ENCODE data around the gene PTPRG. TPM values are rescaled to one million over a fixed set of nuclear protein-coding genes. Genes with fewer than 3 reads are reported as not detected.
A peak's percentile ranks its signal among the peaks of the same experiment; 100 is the strongest.

The PTPRG gene
- total and polyA plus RNA-seq, 2 of the 13 experiments (the other 11 are each of a cell fraction or from before 2014, with no cell fraction given): 8.0 to 25.3 TPM

- TF ChIP-seq ZNF710 (CRISPR knock-in tag; IDR thresholded peaks at IDR 0.05; ENCODE audit: borderline replicate concordance): no peak
- no peak for TF ChIP-seq BATF2 (CRISPR knock-in tag; IDR thresholded peaks at IDR 0.05)
- TF ChIP-seq ZNF609 (CRISPR knock-in tag; IDR thresholded peaks at IDR 0.05; ENCODE audit: borderline replicate concordance): 0 out of 2 replicates have a peak, but pooled peaks have one; percentile 17
- TF ChIP-seq TFE3 (CRISPR knock-in tag; IDR thresholded peaks at IDR 0.05): no peak
- TF ChIP-seq MLX (CRISPR knock-in tag; IDR thresholded peaks at IDR 0.05): no peak
- TF ChIP-seq PRPF4 (IDR thresholded peaks at IDR 0.05; ENCODE audit: low read depth, low read length, poor library complexity, severe bottlenecking): no peak
- no peak for TF ChIP-seq FOXJ3 (CRISPR knock-in tag; IDR thresholded peaks at IDR 0.05; ENCODE audit: borderline replicate concordance)
- no peak for TF ChIP-seq ZNF776 (CRISPR knock-in tag; IDR thresholded peaks at IDR 0.05)
- no peak for TF ChIP-seq PTBP1 (IDR thresholded peaks at IDR 0.05; ENCODE audit: low read depth, low read length, poor library complexity, severe bottlenecking)
- TF ChIP-seq KDM5B (CRISPR knock-in tag; IDR thresholded peaks at IDR 0.05; ENCODE audit: borderline replicate concordance): no peak
- TF ChIP-seq ATM (IDR thresholded peaks at IDR 0.05; ENCODE audit: borderline replicate concordance): no peak
- no peak for TF ChIP-seq FOXP1 (IDR thresholded peaks at IDR 0.05)
- TF ChIP-seq FOXP1 (CRISPR knock-in tag; IDR thresholded peaks at IDR 0.05): 0 out of 2 replicates have a peak, but pooled peaks have one; percentile 33
- TF ChIP-seq TCF12 (IDR thresholded peaks at IDR 0.05): no peak
- TF ChIP-seq TCF12 (CRISPR knock-in tag; IDR thresholded peaks at IDR 0.05): no peak
- no peak for TF ChIP-seq ZFP36L1 (CRISPR knock-in tag; IDR thresholded peaks at IDR 0.05)
- no peak for TF ChIP-seq HNRNPH1 (optimal IDR thresholded peaks at IDR 0.05; ENCODE audit: low read depth, low read length)
- TF ChIP-seq NKX3-1 (CRISPR knock-in tag; IDR thresholded peaks at IDR 0.05): no peak
- TF ChIP-seq ZNF33A (CRISPR knock-in tag; IDR thresholded peaks at IDR 0.05; ENCODE audit: borderline replicate concordance): no peak
- TF ChIP-seq ZNF235 (CRISPR knock-in tag; IDR thresholded peaks at IDR 0.05; ENCODE audit: borderline replicate concordance): no peak
These were observed 496.1 kb downstream of the PTPRG start (continued) for GRCh38 chr3:62057339-62058047.

Measured in HepG2 (cell line).